GM18861 (cell line): ENCODE measurements around the gene ZNF610.

Experiments
- ATAC-seq: cut with Tn5 transposase; IDR thresholded peaks from one replicate; pipeline ENCODE4 v1.9.1; 2021; ENCODE audit not compliant: unreplicated experiment

ZNF610 gene

GRCh38 chr19:52397310-52398080 is 61.5 kb downstream of the ZNF610 start, which contains the start of gene ZNF528:
TSS of gene ZNF528 (plus strand) at chr19:52397849. CDS start at chr19:52402014, 4,165 bp downstream.
- no peak for ATAC-seq

DNA sequence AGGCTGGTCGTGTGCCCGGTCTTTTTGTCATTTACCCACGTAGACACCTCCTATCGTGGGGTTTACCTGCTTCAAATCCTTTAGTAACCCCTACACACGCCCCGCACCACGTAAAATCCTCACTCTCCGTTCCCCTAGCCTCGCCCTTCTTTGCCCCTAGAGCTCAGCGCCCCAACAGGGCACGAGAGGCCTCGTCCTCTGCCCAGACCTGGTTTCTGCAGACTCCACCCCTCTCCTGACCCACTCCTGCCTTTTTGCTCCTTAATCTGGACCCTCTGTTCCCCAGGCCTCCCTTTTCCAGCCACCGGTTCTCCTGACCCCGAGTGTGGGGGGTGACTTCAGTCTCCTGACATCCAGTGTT is 62.0 kb downstream of the ZNF610 start:
- no peak for ATAC-seq

DNA sequence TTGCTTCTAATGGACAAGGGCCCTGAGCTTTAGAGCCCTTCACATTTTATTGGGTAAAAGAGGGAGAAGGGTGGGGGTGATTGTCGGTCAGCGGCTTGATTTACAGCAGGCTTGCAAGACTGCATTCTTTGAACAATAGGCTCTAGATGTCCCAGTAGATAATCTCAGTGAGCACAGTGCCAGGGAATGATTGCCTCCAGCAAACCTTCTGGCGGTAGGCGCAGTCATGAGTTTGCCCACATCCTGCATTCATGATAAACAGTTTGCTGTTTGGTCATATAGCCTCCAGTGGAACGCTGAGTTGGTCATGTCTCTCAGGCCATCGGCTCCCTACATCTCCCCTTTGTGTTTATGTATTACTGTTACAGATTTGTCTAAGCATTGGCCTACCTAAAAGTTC is 74.2 kb downstream of the ZNF610 start:
- ATAC-seq: no peak

DNA sequence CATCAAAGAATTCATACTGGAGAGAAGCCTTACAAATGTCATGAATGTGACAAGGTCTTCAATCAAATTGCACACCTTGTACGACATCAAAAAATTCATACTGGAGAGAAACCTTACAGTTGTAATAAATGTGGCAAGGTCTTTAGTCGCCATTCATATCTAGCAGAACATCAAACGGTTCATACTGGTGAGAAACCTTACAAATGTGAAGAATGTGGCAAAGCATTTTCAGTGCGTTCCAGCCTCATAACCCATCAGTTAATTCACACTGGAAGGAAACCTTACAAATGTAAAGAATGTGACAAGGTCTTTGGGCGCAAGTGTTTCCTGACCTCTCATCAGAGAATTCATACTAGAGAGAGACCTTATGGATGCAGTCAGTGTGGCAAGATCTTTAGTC is 79.7 kb downstream of the ZNF610 start:
- no peak for ATAC-seq
